ENCODE data around the gene YWHAE.

DNA sequence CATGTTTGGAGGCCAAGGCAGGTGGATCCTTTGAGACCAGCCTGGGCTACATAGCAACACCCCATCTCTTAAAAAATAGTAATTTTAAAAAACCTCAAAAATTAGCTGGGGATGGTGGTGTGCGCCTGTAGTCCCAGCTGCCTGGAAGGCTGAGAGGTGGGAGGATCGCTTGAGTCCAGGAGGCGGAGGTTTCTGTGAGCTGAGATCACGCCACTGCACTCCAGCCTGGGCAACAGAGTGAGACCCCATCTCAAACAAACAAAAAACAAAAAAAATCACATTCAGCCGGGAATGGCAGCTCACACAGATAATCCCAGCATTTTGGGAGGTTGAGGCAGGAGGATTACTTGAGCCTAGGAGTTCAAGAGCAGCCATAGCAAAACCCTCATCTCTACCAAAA lies 16.4 kb upstream of the YWHAE start:
- TF ChIP-seq, protein P1, sequence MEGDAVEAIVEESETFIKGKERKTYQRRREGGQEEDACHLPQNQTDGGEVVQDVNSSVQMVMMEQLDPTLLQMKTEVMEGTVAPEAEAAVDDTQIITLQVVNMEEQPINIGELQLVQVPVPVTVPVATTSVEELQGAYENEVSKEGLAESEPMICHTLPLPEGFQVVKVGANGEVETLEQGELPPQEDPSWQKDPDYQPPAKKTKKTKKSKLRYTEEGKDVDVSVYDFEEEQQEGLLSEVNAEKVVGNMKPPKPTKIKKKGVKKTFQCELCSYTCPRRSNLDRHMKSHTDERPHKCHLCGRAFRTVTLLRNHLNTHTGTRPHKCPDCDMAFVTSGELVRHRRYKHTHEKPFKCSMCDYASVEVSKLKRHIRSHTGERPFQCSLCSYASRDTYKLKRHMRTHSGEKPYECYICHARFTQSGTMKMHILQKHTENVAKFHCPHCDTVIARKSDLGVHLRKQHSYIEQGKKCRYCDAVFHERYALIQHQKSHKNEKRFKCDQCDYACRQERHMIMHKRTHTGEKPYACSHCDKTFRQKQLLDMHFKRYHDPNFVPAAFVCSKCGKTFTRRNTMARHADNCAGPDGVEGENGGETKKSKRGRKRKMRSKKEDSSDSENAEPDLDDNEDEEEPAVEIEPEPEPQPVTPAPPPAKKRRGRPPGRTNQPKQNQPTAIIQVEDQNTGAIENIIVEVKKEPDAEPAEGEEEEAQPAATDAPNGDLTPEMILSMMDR (IDR thresholded peaks at IDR 0.05): no peak
- TF ChIP-seq POLR2A (IDR thresholded peaks at IDR 0.05): no peak

Measured in testis (tissue), 2 donors.